Endodermal cell (in vitro differentiated cells): ENCODE measurements around the gene ADAMTS2. TPM values are rescaled to one million over a fixed set of nuclear protein-coding genes. Genes with fewer than 3 reads are reported as not detected.

Experiments used
- DNase-seq: peaks from one replicate; pipeline ENCODE4 v3.0.0-alpha.2; 2017
- H3K27ac ChIP-seq: 2 replicates; pipeline ENCODE4 v1.5.1; 2013; ENCODE audit warnings: mild to moderate bottlenecking, low read depth, low read length, moderate library complexity
- H3K27me3 ChIP-seq: 2 replicates; pipeline ENCODE4 v1.6.1; 2013; ENCODE audit warnings: mild to moderate bottlenecking, low read length, moderate library complexity; ENCODE audit not compliant: insufficient read depth, control insufficient read depth, poor library complexity, severe bottlenecking
- H3K36me3 ChIP-seq: 2 replicates; pipeline ENCODE4 v1.7.0; 2013; ENCODE audit warnings: mild to moderate bottlenecking, low read length, moderate library complexity; ENCODE audit not compliant: control insufficient read depth, insufficient read depth
- H3K4me1 ChIP-seq: one replicate; pipeline ENCODE4 v1.7.0; 2013; ENCODE audit warnings: low read length; ENCODE audit not compliant: control insufficient read depth, insufficient read depth
- H3K4me3 ChIP-seq: 2 replicates; pipeline ENCODE4 v1.5.1; 2013; ENCODE audit warnings: mild to moderate bottlenecking, low read length, moderate library complexity
- H3K9ac ChIP-seq: 2 replicates; pipeline ENCODE4 v1.6.1; 2013; ENCODE audit warnings: mild to moderate bottlenecking, low read length, moderate library complexity; ENCODE audit not compliant: poor library complexity, severe bottlenecking; ENCODE audit errors: extremely low read depth
- H3K9me3 ChIP-seq: 2 replicates; pipeline ENCODE4 v1.6.1; 2013; ENCODE audit warnings: mild to moderate bottlenecking, low read length, moderate library complexity; ENCODE audit not compliant: control insufficient read depth
- H3K27ac Mint-ChIP-seq: 2 replicates; pipeline ENCODE4 v1.8.0; 2020; ENCODE audit warnings: mixed read lengths
- H3K27me3 Mint-ChIP-seq: 2 replicates; pipeline ENCODE4 v1.8.0; 2021; ENCODE audit warnings: mild to moderate bottlenecking, mixed read lengths; ENCODE audit not compliant: insufficient read depth
- H3K36me3 Mint-ChIP-seq: 2 replicates; pipeline ENCODE4 v1.8.0; 2020; ENCODE audit warnings: low read depth, mixed read lengths
- H3K4me1 Mint-ChIP-seq: 2 replicates; pipeline ENCODE4 v1.8.0; 2020; ENCODE audit warnings: mixed read lengths
- H3K4me3 Mint-ChIP-seq: 2 replicates; pipeline ENCODE4 v1.8.0; 2020; ENCODE audit warnings: mild to moderate bottlenecking, moderate library complexity, mixed read lengths
- H3K9me3 Mint-ChIP-seq: 2 replicates; pipeline ENCODE4 v1.8.0; 2020; ENCODE audit warnings: mild to moderate bottlenecking, mixed read lengths
- WGBS, 2 experiments: methylation state at CpG; one replicate each; pipeline versions ENCODE4 v1.1.5 to v1.1.7; 2013; ENCODE audit warnings: missing lambda C conversion rate in 2 of 2, mixed read lengths in 1 of 2; ENCODE audit not compliant: insufficient coverage in 1 of 2, insufficient read length in 1 of 2; 5-methylcytosine and 5-hydroxymethylcytosine counted together
- total RNA-seq, 2 donors: library from RNA; stranded (reverse); fragmentation: NEBNext Ultra II Directional in 1 of 2; extraction: Animal tissue kit (Norgen Biotek cat#: 25700) in 1 of 2; gene quantifications; 2 replicates in 1 of 2; 3 replicates in 1 of 2; pipeline ENCODE4 v1.2.1, GENCODE V29; 2021
- TF ChIP-seq, protein P1 (sequence below): fragments of 200-600 bp; sonication (generic); conservative IDR thresholded peaks from 2 replicates; pipeline ENCODE4 v1.5.0; 2021; ENCODE audit warnings: antibody characterized with exemption, mild to moderate bottlenecking

Gene ADAMTS2
- total RNA-seq, 2 donors from 2014 or later = 1.2 to 2.6 TPM

DNA sequence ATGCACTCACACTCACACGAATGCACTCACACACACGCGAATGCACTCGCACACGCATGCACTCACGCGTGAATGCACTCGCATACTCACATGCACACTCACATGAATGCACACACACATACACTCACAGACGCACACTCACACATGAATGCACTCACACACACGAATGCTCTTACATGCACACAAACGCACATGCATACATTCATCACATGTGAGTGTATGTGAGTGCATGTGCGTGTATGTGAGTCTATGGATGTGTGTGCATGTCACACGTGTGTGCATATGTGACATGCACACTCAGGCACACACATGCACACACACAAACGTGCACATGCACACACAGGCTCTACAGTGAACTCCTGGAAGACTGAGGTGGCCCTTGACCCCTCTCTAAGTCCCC is 121.7 kb downstream of the ADAMTS2 start:
- WGBS, 2 experiments = 93 to 96% methylated on average over 9 to 14 of the region's 14 CpGs
- peaks cover 20% of the 10 kb centered on the region for H3K9me3 ChIP-seq

DNA sequence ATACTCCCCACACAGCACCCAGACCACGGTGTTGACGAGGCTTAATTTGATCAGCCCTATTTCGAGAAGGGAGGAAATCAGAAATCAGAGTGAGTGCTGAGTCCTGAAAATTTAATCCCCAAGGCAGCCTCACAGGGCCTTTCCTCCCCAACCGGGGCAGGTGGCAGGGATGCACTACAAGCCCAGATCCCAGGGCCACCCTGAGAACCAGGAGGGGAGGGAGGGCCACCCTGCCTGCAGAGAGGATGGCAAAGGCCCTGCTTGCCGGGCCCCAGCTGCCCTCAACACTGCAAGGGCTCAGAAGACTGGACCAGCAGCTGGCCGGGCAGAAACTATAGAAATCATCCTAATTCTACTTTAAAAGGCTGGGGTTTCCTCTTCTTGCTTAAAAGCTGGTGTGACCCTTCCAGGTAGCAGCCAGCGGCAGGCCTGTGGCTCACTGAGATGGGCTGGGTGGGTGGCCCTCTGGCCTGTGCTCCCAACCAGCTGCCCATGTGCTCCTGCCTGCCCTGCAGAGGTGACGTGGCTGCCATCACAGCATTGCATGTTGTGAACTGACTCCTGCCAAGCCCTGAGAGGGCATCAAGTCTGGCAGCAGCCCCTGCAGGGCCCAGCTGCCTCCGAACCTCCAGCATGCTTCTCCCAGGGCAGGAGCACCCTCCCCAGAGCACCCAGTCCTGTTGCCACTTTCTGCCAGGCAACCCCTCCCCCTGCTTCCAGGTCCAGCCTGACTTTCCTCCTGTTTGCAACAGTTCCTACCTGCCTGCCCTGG is 122.8 kb downstream of the ADAMTS2 start:
- 86 to 90% methylated on average over 4 to 9 of the region's 9 CpGs for WGBS, 2 experiments
- Histone ChIP-seq H3K4me1 (no peaks in the 10 kb centered on the region), H3K9ac (no peak overlapping the region), H3K4me3 (no peak overlapping the region), H3K36me3 (no peaks in the 10 kb centered on the region), H3K9me3 (peaks cover 20% of the 10 kb centered on the region), H3K27ac (no peak overlapping the region), H3K27me3 (no peaks in the 10 kb centered on the region)
- no peak overlapping the region for H3K27ac Mint-ChIP-seq
- no peak for DNase-seq
- H3K9me3 Mint-ChIP-seq = peaks cover 29% of the 10 kb centered on the region
- H3K27me3 Mint-ChIP-seq = no peaks in the 10 kb centered on the region
- H3K36me3 Mint-ChIP-seq = peaks cover 12% of the 10 kb centered on the region
- no peaks in the 10 kb centered on the region for H3K4me1 Mint-ChIP-seq
- TF ChIP-seq, protein P1, sequence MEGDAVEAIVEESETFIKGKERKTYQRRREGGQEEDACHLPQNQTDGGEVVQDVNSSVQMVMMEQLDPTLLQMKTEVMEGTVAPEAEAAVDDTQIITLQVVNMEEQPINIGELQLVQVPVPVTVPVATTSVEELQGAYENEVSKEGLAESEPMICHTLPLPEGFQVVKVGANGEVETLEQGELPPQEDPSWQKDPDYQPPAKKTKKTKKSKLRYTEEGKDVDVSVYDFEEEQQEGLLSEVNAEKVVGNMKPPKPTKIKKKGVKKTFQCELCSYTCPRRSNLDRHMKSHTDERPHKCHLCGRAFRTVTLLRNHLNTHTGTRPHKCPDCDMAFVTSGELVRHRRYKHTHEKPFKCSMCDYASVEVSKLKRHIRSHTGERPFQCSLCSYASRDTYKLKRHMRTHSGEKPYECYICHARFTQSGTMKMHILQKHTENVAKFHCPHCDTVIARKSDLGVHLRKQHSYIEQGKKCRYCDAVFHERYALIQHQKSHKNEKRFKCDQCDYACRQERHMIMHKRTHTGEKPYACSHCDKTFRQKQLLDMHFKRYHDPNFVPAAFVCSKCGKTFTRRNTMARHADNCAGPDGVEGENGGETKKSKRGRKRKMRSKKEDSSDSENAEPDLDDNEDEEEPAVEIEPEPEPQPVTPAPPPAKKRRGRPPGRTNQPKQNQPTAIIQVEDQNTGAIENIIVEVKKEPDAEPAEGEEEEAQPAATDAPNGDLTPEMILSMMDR = no peak
- no peak overlapping the region for H3K4me3 Mint-ChIP-seq

More for the DNA sequence above, 121.7 kb downstream of the ADAMTS2 start:
- Histone ChIP-seq H3K4me3 (no peak overlapping the region), H3K27ac (no peak overlapping the region), H3K36me3 (no peaks in the 10 kb centered on the region), H3K27me3 (no peaks in the 10 kb centered on the region), H3K4me1 (no peaks in the 10 kb centered on the region), H3K9ac (no peak overlapping the region)
- Mint-ChIP-seq H3K4me1 (peaks cover 6% of the 10 kb centered on the region), H3K27me3 (no peaks in the 10 kb centered on the region), H3K9me3 (peaks cover 29% of the 10 kb centered on the region), H3K4me3 (no peak overlapping the region), H3K36me3 (peaks cover 12% of the 10 kb centered on the region), H3K27ac (no peak overlapping the region)
- DNase-seq = no peak
- TF ChIP-seq, protein P1 = no peak

DNA sequence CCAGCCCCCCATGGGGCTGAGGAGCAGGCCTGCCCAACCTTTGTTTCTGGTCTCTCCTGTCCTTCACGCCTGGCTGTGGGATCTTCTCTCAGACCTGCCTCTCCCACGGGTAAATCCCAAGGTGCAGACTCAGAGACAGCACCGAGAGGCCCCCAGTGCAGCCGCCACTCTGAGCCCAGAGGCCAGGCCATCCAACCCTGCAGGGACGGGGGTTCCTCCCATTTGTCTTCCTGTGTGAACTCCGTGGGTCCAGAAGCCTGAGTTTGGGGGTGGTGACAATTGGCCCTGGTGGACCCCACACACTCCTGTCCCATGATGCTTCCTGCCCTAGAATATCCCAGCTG is 123.4 kb downstream of the ADAMTS2 start:
- no peak overlapping the region for H3K4me3 Mint-ChIP-seq
- DNase-seq = no peak
- Histone ChIP-seq H3K9ac (no peak overlapping the region), H3K27me3 (no peaks in the 10 kb centered on the region), H3K4me3 (no peak overlapping the region), H3K36me3 (no peaks in the 10 kb centered on the region), H3K27ac (no peak overlapping the region), H3K4me1 (no peaks in the 10 kb centered on the region), H3K9me3 (peaks cover 20% of the 10 kb centered on the region)
- H3K27ac Mint-ChIP-seq = no peak overlapping the region
- H3K27me3 Mint-ChIP-seq = no peaks in the 10 kb centered on the region
- WGBS, 2 experiments = 82 to 91% methylated on average over 2 to 6 of the region's 6 CpGs
- peaks cover 29% of the 10 kb centered on the region for H3K9me3 Mint-ChIP-seq
- no peaks in the 10 kb centered on the region for H3K4me1 Mint-ChIP-seq
- H3K36me3 Mint-ChIP-seq = peaks cover 12% of the 10 kb centered on the region
- TF ChIP-seq, protein P1 = no peak
